Breast epithelium (tissue), 4 donors: ENCODE data around the gene DLX2. TPM values are rescaled to one million over a fixed set of nuclear protein-coding genes. Genes with fewer than 3 reads are reported as not detected.

ENCODE experiments used
- DNase-seq, 2 donors: peaks; one replicate each; pipeline ENCODE4 v3.0.0-alpha.2; 2019; ENCODE audit warnings: low spot score in 2 of 2
- H3K27ac ChIP-seq, 2 donors: fragments of 200-600 bp; sonication (generic) in 1 of 2; one replicate each; pipeline ENCODE4 v1.5.1; 2016 to 2019; ENCODE audit warnings: mild to moderate bottlenecking in 1 of 2
- H3K27me3 ChIP-seq, 2 donors: fragments of 200-600 bp; sonication (generic) in 1 of 2; one replicate each; pipeline versions ENCODE4 v1.5.1 to v1.6.0; 2017 to 2019; ENCODE audit warnings: control low read depth in 1 of 2, mild to moderate bottlenecking in 1 of 2
- H3K36me3 ChIP-seq: fragments of 200-600 bp; one replicate; pipeline ENCODE4 v1.5.1; 2019
- H3K4me1 ChIP-seq, 2 donors: fragments of 200-600 bp; sonication (generic); one replicate each; pipeline ENCODE4 v1.5.1; 2016 to 2019; ENCODE audit warnings: control low read depth in 1 of 2
- H3K4me3 ChIP-seq, 3 donors: fragments of 200-600 bp; sonication (generic); 1 replicate in 2 of 3; 2 replicates in 1 of 3; pipeline ENCODE4 v1.5.1; 2016 to 2019; ENCODE audit warnings: mild to moderate bottlenecking in 3 of 3, moderate library complexity in 2 of 3
- H3K9me3 ChIP-seq, 2 donors: fragments of 200-600 bp; sonication (generic) in 1 of 2; one replicate each; pipeline ENCODE4 v1.5.1; 2016 to 2019; ENCODE audit warnings: control low read depth in 1 of 2
- POLR2A ChIP-seq: fragments of 450-650 bp; IDR thresholded peaks from one replicate; pipeline ENCODE4 v1.6.1; 2016; ENCODE audit warnings: antibody characterized with exemption, mild to moderate bottlenecking, moderate library complexity
- POLR2AphosphoS5 ChIP-seq, 3 donors: sonication (generic); formaldehyde crosslinking; IDR thresholded peaks; one replicate each; pipeline ENCODE4 v1.6.1; 2017; ENCODE audit warnings: antibody characterized with exemption in 3 of 3
- intact Hi-C: fragments of 100-400 bp; cut with DNase I; formaldehyde crosslinking; loops from one replicate; pipeline ENCODE4 v1.15.1; 2023; ENCODE audit warnings: low total_unique reads
- total RNA-seq, 3 donors: library from RNA; depleted of rRNA; stranded (reverse); fragments of >200 nt; gene quantifications; one replicate each; pipeline ENCODE4 v1.1.0, GENCODE V29; 2016
- TF ChIP-seq, protein P1 (sequence below), 3 donors: fragments of 450-650 bp; IDR thresholded peaks; one replicate each; pipeline ENCODE4 v1.5.1; 2016 to 2017; ENCODE audit warnings: antibody characterized with exemption in 3 of 3, mild to moderate bottlenecking in 3 of 3, moderate library complexity in 3 of 3

The DLX2 gene
- total RNA-seq, 3 donors from 2014 or later, result 0.44 TPM; not detected in 2

- Histone ChIP-seq H3K27ac (no peak overlapping the region), H3K4me3 (no peak overlapping the region), H3K27me3 (peaks cover 26 to 100% of the 10 kb centered on the region in 2 donors), H3K36me3 (no peaks in the 10 kb centered on the region), H3K9me3 (no peaks in the 10 kb centered on the region), H3K4me1 (peaks cover 8 to 25% of the 10 kb centered on the region in 2 donors)
- no peak for TF ChIP-seq POLR2AphosphoS5 (IDR thresholded peaks at IDR 0.05)
- DNase-seq, result no peak
- intact Hi-C loops, result no loop called here
These were observed 13.6 kb downstream of the DLX2 start for GRCh38 chr2:172089005-172089504.

DNA sequence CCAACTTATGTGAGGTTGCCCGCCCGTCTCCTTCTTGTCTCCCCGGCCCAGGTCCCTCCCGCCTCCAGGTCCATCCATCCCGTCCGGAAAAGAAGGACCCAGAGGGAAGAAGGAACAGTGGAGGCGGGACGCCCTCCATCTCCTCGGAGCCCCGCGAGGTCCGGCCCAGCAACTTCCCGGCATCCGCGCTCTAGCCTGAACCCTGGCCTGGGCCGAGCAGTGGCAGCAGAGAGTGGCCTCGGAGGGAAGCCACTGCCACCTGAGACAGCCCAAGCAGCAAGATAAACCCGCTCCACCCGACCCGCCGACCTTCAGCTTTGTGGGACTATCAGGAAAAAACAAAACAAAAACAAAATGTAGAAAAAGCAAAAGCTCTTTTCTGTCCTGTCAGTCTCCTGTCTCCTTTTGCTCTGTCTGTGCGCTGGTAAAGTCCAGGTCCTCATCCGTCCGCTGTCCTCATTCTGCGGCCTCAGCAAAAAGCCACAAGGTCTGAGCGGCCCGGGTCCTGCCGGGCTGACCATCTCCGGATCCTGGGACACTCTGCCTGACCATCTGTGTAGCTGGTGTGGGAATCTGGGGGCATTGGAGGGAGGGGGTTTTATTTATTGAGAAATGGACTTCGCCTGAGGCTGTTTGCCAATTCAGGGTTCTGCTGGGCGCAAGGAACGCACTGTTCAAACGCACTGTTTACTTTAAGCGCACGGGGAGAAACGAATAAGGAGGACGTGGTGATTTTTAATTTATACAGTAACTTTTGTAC lies 14.3 kb downstream of the DLX2 start:
- Histone ChIP-seq H3K4me1 (peaks cover 8 to 25% of the 10 kb centered on the region in 2 donors), H3K9me3 (no peaks in the 10 kb centered on the region), H3K27ac (no peak overlapping the region), H3K27me3 (peaks cover 25 to 100% of the 10 kb centered on the region in 2 donors), H3K4me3 (no peak overlapping the region), H3K36me3 (no peaks in the 10 kb centered on the region)
- no peak for TF ChIP-seq POLR2A
- TF ChIP-seq, protein P1, sequence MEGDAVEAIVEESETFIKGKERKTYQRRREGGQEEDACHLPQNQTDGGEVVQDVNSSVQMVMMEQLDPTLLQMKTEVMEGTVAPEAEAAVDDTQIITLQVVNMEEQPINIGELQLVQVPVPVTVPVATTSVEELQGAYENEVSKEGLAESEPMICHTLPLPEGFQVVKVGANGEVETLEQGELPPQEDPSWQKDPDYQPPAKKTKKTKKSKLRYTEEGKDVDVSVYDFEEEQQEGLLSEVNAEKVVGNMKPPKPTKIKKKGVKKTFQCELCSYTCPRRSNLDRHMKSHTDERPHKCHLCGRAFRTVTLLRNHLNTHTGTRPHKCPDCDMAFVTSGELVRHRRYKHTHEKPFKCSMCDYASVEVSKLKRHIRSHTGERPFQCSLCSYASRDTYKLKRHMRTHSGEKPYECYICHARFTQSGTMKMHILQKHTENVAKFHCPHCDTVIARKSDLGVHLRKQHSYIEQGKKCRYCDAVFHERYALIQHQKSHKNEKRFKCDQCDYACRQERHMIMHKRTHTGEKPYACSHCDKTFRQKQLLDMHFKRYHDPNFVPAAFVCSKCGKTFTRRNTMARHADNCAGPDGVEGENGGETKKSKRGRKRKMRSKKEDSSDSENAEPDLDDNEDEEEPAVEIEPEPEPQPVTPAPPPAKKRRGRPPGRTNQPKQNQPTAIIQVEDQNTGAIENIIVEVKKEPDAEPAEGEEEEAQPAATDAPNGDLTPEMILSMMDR (IDR thresholded peaks at IDR 0.05), result no peak
- no peak for TF ChIP-seq POLR2AphosphoS5 (IDR thresholded peaks at IDR 0.05)
- DNase-seq, result no peak
- intact Hi-C loops, result no loop called here

DNA sequence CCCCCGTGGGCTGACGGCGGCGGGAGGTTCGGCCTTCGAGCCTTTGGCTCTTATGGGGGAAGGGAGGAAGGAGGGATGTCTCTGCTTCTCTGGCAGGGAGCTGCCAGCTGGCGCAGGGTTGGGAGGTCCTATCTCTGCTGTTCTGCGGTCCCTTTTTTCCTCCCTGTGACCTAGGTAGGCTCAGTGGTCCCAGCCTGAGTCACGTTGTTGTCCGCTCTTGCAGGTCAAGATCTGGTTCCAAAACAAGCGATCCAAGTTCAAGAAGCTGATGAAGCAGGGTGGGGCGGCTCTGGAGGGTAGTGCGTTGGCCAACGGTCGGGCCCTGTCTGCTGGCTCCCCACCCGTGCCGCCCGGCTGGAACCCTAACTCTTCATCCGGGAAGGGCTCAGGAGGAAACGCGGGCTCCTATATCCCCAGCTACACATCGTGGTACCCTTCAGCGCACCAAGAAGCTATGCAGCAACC lies 14.9 kb downstream of the DLX2 start:
- Histone ChIP-seq H3K4me1 (peaks cover 8 to 25% of the 10 kb centered on the region in 2 donors), H3K9me3 (no peaks in the 10 kb centered on the region), H3K36me3 (no peaks in the 10 kb centered on the region), H3K27me3 (peaks cover 28 to 100% of the 10 kb centered on the region in 2 donors), H3K27ac (no peak overlapping the region), H3K4me3 (no peak overlapping the region)
- DNase-seq, result no peak
- TF ChIP-seq, protein P1 (IDR thresholded peaks at IDR 0.05), result no peak
- TF ChIP-seq POLR2AphosphoS5 (IDR thresholded peaks at IDR 0.05), result no peak
- TF ChIP-seq POLR2A, result no peak
- intact Hi-C loops, result no loop called here

- Histone ChIP-seq H3K4me1 (peaks cover 8 to 25% of the 10 kb centered on the region in 2 donors), H3K9me3 (no peaks in the 10 kb centered on the region), H3K36me3 (no peaks in the 10 kb centered on the region), H3K27me3 (peaks cover 28 to 100% of the 10 kb centered on the region in 2 donors), H3K27ac (no peak overlapping the region), H3K4me3 (peak overlapping the region in 1 of 3 donors; percentile 39)
- no peak for DNase-seq
- no peak for TF ChIP-seq POLR2AphosphoS5 (IDR thresholded peaks at IDR 0.05)
- TF ChIP-seq POLR2A, result no peak
- TF ChIP-seq, protein P1 (IDR thresholded peaks at IDR 0.05), result no peak
- intact Hi-C loops, result no loop called here
These were observed 15.4 kb downstream of the DLX2 start for GRCh38 chr2:172087207-172087779.

GRCh38 chr2:172086241-172087206 lies 16.2 kb downstream of the DLX2 start:
- Histone ChIP-seq H3K27me3 (peaks cover 28 to 100% of the 10 kb centered on the region in 2 donors), H3K9me3 (no peaks in the 10 kb centered on the region), H3K4me1 (peaks cover 8 to 25% of the 10 kb centered on the region in 2 donors), H3K36me3 (no peaks in the 10 kb centered on the region), H3K4me3 (peak overlapping the region in 2 of 3 donors; percentile 39 to 40), H3K27ac (no peak overlapping the region)
- DNase-seq, result no peak
- TF ChIP-seq POLR2A, result no peak
- TF ChIP-seq POLR2AphosphoS5 (IDR thresholded peaks at IDR 0.05), result peak in 1 of 3 donors; percentile 5
- TF ChIP-seq, protein P1 (IDR thresholded peaks at IDR 0.05), result peak in 1 of 3 donors; percentile 26
- intact Hi-C loops, result no loop called here
